ENCODE data around the gene CACNA1S.

Gene CACNA1S

DNA sequence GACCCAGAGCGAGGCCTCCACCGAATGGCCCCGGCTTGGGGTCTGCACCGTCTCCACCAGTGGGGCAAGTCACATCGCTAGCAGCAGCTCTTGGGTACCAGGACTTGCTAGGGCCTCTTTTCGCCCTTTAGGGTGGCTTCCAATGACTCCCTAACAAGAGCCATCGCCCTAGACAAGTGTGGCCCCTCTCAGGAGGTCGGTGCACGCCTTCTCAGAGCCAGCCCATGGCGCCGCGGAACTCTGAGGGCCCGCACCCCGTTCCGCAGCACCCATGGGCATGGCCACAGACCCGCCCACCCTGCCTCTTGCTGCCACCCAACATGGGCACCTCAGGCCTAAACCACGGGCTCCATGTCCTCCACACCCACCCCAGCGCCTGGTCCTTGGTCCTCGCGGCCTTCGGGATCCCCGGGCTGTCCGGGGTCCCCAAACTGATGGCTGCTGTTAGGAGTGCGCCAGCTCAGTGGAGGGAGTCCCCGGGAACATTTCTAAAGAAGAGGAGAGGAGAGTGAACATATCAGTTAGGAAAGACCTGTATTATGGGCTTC lies 3.2 kb upstream of the CACNA1S start:
- DNase-seq = no peak

GRCh38 chr1:201114245-201115131 lies 2.3 kb upstream of the CACNA1S start:
- peak; percentile 69 to 74 for DNase-seq

DNA sequence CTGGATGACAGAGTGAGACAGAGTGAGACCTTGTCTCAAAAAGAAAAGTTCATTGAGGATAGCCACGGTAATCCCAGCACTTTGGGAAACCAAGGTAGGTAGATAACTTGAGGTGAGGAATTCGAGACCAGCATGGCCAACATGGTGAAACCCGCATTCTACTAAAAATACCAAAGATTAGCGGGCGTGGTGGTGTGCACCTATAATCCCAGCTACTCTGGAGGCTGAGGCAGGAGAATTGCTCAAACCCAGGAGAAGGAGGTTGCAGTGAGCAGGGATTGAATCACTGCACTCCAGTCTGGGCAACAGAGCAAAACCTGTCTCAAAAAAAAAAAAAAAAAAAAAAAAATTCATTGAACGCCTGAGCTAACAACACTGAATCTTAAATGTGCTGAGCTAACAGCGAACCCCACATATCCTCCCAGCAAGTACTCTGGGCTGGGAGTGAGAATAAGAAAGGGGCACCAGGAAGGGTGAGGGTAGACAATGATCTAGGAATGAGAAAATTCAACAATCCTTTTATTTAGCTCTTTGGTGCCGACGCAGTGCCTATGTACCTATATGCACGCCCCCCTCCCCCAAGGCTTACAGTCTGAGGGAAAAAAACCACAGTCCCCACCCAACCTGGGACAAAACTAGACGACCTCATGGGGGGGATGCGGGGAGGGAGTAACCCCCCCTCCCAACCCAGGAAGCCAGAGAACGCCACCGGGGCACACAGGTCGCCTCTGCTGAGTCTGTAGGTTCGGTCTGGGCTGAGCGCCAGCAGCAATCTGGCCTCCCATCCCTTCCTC lies 1.4 kb upstream of the CACNA1S start:
- DNase-seq = no peak

DNA sequence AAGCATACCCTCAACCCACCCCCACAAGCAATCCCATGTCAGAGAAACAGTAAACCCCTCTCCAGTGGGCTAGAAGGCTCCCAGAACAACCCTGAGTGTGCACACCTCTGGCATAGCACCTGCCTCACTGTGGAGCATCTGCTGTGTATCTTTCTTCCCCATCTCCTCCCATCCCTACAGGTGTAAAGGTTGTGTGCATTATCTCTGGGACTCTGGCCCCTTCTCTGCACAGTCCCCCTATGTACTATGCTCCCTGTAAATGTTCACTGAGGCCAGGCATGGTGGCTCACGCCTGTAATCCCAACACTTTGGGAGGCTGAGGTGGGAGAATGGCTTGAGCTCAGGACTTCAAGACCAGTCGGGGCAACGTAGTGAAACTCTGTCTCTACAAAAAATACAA lies 700 bp upstream of the CACNA1S start:
- no peak for DNase-seq

DNA sequence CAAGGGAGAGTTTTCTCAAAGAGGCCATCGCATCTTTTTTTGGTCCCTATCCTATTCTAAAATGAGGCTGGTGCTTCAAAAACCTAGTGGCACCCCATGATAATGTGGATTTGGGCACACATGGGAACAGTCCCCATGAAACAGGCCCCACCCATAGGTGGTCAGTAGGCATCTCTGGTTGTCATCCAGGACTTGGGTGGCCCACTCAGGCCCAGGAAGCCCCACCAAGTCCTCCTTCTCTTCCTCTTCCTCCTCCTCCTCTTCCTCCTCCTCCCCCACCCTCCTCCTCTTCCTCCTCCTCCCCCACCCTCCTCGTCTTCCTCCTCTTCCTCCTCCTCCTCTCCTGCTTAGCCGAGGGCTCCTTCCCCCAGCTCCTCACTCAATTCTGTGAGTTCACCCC lies 554 bp downstream of the CACNA1S start:
- DNase-seq = no peak

DNA sequence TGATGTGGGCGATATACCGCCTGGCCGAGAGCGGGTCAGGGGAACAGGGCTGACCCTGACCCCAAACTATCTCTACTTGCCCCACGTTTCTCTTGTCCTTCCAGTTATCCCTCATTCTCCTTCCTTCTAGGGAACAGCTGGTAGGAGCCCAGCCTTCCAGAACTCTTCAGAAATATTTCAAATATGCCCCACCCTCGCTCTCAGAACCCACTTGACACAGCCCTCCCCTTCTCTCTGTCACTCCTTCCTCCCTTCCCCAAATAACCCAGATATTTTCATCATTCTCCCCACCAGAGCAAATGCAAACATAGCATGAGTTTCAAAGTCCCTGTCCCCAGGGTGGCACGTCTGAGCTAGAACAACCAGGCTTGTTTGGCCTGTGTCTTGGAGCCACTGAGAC lies 1.1 kb downstream of the CACNA1S start:
- DNase-seq = no peak

- no peak for DNase-seq
These were observed 1.6 kb downstream of the CACNA1S start for GRCh38 chr1:201110616-201111015.

DNA sequence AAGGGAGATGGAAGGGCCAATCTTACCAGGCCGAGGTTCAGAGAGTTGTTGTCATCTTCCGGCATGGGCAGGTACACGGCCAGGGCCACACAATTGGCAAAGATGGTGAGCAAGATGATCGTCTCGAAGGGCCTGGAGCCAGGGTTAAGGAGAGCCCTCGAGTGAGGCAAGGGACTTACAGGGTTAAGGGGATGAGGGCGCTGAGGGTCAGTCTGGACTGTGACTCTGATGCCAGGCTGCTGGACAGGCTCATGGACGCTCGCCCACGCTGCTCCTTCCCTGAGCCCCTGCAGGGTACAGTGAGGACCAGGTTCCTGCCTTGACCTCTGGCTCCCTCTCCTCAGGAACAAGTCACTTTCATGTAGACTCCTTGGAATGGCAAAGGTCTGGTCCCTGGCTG lies 2.1 kb downstream of the CACNA1S start:
- no peak for DNase-seq

GRCh38 chr1:201109651-201110050 lies 2.6 kb downstream of the CACNA1S start:
- no peak for DNase-seq

- no peak for DNase-seq
These were observed 3.6 kb downstream of the CACNA1S start for GRCh38 chr1:201108614-201109013.

DNA sequence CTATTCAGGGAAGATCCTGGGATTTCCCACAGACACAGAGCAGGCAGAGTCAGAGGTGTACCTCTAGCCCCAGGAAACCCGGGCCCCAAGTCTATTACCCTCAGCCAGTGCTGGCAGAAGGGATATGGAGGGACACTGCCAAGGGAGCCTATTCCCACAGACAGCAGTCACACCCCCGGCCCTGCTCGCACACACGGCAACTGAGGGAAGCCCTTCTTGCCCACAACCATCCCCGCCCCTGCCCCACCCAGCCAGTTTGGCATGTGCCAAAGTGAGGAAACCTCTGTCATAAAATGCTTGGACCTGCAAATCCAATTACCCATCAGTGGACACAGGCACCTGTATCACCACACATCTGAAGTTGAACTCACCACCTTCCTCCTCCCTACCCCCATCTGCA lies 6.5 kb downstream of the CACNA1S start:
- DNase-seq = no peak

GRCh38 chr1:201104141-201104540 lies 8.1 kb downstream of the CACNA1S start:
- no peak for DNase-seq

DNA sequence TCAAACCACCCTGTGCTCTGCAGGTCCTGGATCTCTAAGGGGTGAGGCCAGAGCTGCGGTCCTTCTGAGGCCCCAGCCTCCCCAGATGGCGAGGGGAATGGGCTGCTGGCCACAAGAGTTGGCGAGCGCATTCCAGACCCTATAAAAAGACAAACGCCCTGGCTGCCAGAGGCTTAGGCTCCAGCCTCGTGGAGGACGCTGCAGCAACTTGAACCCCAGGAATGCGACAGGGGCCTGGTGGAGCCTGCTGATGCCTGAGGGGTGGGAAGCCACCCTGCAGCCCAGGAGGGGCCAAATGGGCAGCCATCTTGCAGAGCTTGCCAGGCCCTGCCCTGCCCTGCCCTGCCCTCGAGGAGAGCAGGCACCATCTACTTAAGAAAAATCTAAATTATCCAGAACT lies 8.6 kb downstream of the CACNA1S start:
- DNase-seq = no peak

DNA sequence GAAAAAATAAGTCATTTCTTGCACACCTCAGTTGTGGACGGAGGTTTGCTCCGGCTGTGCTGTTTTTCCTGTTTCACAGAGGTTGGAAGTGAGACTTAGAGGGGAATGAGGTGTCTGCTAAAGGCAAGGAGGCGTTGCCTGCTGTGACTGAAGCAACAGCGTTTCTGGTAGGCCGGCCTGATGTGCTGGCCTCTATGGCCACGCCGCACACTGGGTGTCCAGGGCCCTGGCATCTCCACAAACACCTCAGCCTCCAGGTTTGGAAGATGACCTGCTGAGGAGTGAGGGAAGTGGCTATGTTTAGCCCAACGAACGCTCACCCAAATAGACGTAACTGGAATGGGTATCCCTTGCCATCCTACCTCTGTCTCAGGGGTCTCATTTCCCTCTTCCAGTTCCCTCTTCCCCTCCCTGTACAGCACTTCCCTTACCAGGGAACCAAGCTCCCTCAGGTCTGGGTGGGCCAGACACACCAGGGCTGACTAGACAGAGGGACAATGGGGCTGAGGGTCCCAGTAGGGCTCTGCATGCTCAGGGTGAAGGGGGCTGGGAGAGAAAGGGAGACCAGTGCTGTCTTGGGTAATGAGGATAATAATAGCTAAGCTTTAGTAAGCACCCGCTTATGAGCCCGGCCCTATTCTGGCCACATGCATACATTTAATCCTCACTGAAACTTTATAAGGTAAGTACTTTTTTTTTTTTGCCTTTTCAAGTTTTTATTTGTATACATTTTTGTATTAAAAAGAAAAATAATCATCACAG lies 11.9 kb downstream of the CACNA1S start:
- no peak for DNase-seq

DNA sequence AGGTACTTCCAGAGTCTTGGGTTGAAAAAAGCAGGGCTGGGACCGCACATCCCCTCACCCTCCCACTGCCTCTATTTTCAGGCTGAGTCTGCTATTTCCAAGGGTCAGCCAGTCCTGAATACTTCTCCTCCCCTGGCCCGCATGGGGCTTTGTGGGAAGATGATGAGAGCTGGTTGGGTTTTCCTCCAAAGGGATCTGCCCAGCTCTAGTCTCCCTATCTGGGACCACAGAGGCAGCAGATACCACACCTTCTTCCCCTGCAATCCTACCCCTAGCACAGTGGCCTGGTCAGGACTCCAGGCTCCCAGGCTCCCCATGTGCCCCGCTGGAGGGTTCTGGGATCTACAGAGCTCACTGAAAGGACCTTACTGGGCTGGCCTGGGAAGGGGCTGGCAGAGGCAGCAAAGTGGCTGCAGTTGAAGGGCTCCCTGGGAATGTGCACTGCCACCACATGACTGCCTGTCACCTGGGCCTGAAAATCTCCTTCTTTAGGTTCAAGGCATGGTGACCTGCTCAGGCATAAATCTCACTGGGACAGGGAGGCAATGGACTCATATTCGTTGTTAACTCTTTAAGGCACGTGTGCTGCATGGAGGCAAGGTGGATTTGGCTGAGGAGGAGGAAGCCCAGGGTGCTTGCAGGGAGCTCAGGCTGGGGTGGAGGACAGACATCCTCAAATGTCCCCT lies 13.1 kb downstream of the CACNA1S start:
- no peak for DNase-seq

- DNase-seq = no peak
These were observed 15.0 kb downstream of the CACNA1S start for GRCh38 chr1:201096977-201097856.

GRCh38 chr1:201096041-201096461 lies 16.2 kb downstream of the CACNA1S start:
- DNase-seq = no peak

DNA sequence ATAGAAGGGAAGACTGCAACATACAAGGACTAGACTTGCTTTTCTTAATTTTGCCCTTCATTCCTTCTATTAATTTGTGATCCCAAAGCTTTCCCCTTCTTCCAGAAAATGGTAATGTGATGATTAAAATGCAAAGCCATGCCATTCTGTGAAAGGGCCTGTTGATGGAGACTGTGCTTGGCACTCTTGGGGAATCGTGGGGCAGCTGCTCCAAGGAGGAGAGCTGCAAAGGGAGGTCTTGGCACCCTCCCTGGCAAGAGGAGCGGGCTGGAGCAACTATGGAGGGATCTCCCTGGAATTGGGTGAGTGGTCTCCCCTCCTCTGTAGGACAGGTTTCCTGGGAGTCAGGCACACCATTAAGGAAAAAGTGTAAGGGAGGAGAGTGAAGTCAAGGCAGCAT lies 16.6 kb downstream of the CACNA1S start:
- no peak for DNase-seq

- no peak for DNase-seq
These were observed 17.4 kb downstream of the CACNA1S start for GRCh38 chr1:201094832-201095231.

DNA sequence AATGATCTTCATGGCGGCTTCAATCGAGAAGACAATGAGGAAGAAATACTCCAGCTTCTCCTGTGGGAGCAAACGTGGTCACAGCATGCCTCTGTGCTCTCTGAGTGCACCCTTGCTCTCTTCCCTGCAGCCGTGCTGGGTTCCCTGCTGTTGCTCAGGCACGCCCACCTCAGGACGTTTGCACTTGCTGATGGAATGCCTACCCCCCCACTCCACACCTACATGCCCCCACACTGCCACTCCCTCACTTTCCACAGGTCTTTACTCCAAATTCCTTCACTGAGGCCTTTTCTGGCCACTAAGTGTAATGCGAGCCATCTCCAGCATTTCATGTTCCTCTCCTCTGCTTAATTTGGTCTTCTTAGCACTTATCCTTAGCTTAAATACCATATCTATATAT lies 18.3 kb downstream of the CACNA1S start:
- no peak for DNase-seq

- DNase-seq = no peak
These were observed 18.7 kb downstream of the CACNA1S start for GRCh38 chr1:201093561-201093960.
